Dermis microvascular lymphatic vessel endothelial cell (primary cell): ENCODE results near the gene DDTL. TPM values are rescaled to one million over a fixed set of nuclear protein-coding genes. Genes with fewer than 3 reads are reported as not detected.
"Not testable (repeated sequence)": the region's sequence is repeated elsewhere in the genome, so short reads cannot be mapped to it uniquely, and the experiment has no call there.

Source experiments
- DNase-seq, 2 donors: peaks; one replicate each; pipeline versions ENCODE4 v3.0.0 to v3.0.0-alpha.2; 2010; ENCODE audit warnings: low read depth in 2 of 2
- total RNA-seq: library from RNA; depleted of rRNA; stranded (reverse); fragments of >200 nt; gene quantifications from 2 replicates; pipeline ENCODE4 v1.2.1, GENCODE V29; 2014

Gene DDTL
- total RNA-seq, 1 donor from 2014 or later: 6.2 TPM

- no peak for DNase-seq
Measured at GRCh38 chr22:23970201-23970641, 3.5 kb downstream of the DDTL start.

GRCh38 chr22:23970816-23971486 is 4.3 kb downstream of the DDTL start:
- DNase-seq: no peak

DNA sequence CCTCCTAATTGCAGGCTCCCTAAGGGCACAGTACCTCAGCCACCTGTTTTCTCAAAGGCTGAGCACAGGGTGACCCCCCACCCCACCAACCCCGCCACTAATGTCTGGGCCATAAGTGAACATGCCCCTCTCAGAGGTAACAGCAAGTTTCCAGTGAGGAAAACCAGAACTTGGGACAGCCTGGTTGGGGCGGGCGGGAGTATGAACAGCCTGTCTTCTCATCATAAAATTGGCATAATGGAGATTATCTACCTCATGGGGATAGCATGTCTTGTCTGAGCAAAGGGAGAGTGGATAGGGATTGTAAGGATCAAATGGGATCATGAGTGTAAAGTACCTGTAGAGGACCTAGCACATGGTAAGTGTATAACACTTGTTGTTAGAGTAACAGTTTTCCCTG is 5.2 kb downstream of the DDTL start:
- not testable (repeated sequence) for DNase-seq

DNA sequence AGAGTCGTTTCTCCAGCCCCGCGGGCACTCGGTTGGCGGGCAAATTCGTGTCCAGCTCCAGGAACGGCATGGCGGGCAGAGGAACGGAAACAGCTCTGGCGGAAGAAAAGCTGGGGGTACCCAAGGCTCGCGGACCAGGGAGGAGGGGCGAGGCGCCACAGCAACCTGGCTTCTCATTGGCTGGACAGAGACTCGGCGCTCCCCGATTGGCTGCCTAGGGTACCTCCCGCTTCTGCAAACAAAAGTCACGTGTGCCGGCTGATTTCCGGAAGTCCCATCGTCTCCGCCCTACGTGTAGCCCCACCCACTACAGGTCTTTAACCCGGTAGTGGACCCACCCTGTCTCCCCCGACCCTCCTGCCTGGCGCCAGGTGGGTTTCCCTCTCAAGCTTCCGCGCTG is 7.7 kb downstream of the DDTL start, which contains the start of gene DDT:
Gene DDT (minus strand): TSS at position 97 of the 400 bp plus-strand sequence. CDS start 27 bp downstream, at position 70.
- not testable (repeated sequence) for DNase-seq

DNA sequence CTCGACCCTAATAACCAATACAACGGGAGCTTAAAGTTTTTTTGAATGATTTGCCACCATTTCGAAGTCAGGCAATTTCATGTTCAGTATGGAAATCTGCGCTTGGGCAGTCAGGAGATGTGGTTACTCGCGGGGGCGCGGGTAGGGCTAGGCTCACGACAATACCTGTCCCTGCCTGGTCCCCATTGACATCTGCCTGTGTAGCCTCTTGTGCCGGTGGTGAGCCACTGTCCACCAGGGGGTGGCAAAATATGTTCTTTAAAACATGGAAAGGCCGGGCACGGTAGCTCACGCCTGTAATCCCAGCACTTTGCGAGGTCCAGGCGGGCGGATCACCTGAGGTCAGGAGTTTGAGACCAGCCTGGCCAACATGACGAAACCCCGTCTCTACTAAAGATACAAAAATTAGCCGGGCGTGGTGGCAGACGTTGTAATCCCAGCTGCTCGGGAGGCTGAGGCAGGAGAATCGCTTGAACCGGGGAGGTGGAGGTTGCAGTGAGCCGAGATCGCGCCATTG is 8.2 kb downstream of the DDTL start:
- not testable (repeated sequence) for DNase-seq

DNA sequence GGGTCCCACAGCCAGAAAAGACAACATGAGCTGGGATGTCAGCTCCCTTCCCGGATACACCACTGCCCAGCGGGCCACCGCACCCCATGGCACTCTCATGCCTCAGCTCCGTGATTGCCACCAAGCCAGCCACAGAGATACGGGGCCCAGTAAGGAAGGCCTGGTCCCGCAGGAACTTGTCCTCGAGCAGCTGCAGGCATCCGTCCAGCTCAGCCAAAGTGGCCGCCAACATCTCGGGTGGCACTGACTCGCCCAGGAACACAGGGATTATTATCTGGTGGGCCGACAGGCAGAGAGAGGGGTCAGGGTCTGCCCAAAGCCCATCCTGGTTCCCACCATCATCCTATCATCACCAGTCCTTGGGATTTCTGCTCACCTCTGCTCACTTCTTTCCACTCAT is 10.6 kb downstream of the DDTL start:
- DNase-seq: not testable (repeated sequence)

DNA sequence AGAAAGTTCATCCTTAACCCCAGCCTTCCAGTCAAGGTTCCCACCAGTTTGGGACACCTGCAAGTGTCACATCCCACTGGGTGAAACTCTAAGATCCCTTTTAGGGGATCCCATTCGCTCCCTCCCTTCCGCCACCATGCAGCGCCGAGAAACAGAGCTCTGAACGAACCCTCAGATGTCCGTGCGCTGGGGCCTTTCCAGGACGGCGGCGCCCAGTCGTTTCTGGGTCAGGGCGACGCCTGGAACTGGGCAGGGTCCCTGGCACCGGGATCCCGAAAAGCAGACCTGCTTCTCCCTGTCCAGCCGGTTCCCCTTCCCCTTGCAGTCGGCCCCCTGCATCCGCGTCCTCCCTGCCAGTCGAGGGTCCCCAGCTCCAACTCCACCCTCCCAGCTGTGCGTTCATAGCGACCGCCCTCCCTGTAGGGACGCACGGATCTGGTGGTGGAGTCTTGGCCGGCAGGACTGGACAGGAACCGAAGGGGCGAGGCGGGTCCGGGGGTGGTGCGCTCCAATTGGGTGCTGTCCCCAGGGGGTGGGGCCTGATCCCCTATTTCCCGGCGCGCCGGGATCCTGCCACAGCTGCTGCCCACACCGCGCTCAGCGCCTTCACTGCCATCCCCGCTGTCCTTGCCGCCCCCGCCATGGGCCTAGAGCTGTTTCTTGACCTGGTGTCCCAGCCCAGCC is 13.0 kb downstream of the DDTL start, which contains the start of gene GSTT2:
Gene GSTT2 (plus strand): TSS at position 578 of the 684 bp plus-strand sequence.
- DNase-seq: not testable (repeated sequence)

GRCh38 chr22:23980567-23980966 is 13.9 kb downstream of the DDTL start:
- DNase-seq: not testable (repeated sequence)

GRCh38 chr22:23984430-23984829 is 17.7 kb downstream of the DDTL start:
- peak in 1 of 2 donors; percentile 35 for DNase-seq

GRCh38 chr22:23986089-23986488 is 19.4 kb downstream of the DDTL start:
- not testable (repeated sequence) for DNase-seq

DNA sequence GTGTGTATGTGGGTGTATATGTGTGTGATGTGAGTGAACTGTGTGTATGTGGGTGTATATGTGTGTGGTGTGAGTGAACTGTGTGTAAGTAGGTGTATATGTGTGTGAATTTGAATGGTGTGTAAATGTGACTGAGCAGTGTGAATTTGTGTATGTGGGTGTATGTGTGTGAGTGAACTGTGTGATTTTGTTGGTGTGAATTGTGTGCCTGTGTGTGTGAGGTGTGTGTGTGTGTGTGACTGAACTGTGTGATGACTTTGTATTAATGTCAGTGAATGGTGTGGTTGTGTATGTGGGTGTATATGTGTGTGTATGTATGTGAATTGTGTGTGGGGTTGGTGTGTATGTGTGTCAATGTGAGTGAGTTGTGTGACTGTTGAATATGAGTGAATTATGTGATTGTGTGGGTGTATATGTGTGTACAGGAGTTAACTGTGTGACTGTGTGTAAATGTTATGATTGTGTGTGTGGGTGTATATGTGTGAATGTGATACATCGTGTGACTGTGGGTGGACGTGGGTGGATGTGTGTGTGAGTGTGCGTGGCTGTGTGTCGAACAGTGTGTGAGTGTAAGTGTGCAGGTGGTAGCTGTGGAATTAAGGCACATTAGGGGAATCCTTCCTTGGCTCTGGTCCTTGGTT is 20.0 kb downstream of the DDTL start:
- not testable (repeated sequence) for DNase-seq

DNA sequence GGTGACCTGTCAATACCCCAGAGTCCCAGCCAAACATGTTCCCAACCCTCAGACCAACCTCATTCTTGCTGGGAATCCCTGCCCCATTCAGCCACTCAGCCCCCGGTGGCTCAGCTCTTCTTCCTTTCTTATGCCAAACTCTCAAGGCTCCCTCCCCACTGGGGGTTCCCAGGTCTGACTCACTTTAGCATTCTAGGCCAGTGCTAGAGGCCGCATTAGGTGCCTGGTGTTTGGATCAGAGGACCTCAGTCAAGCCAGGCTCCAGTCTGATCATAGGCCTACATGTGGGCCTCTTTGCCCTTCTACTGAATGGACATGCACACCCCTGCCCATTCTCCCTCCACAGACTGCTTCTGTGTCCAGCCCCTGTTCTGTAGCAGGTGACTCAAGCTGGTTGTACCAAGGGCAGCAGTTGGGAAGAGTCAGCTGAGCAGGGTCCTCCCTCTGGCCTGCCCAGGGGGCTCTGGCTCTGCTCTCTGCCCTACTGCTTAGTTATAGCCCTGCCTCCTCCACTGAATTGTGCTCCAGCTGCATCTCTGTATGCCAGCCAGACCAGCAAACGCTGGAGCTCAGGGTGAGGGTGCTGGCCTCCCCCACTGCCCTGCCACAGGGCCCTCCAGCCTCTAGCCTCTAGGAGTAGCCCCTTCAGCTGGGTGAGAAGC is 23.0 kb downstream of the DDTL start:
- DNase-seq: not testable (repeated sequence)

GRCh38 chr22:23993080-23993479 is 26.4 kb downstream of the DDTL start:
- DNase-seq: not testable (repeated sequence)

DNA sequence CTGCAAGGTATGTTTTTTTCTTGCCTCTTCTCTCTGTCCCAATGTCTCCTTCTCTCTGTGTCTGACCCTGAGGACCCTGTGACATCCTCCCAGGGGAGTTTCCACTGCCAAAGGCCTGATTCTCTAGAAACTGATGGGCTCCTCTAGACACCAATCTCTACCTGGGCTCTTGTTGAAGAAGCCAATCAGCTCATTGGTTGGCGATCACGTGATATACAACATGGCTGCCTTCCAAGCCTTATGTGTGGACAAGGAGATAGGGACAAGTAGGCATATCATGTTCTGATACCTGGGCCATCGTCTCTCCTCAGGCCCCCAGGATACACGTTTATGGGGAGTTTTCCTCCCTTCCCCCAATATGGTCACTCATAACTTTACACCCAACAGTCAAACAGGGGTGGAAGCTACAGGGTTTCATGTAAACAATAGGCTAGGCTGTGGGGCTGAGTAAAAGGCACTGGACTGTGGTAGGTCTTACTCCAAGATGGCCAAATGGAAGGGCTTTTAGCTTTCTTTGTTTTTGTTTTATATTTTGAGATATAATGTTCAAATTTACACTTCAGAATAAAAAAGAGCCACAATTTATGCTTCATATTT is 27.0 kb downstream of the DDTL start:
- DNase-seq: not testable (repeated sequence)

GRCh38 chr22:23997092-23997491 is 30.4 kb downstream of the DDTL start:
- DNase-seq: no peak

DNA sequence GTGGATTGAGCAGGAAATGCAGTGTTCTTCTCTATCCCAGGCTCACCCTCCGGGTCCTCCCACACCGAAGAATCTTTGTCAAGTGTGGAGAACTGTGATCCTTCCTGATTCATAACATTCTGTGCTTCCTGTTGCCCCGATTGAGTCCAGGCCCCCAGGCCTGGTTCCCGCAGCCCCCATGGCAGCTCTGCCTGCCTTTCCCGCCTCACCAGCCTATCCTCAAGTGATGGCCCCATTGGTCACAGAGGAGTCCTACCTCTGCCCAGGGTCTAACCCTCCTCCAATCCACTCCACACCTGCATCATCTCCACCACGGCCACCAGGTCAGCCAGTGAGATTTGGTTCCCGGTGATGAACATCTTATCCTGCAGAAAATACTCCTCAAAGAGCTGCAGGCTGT is 33.1 kb downstream of the DDTL start:
- DNase-seq: not testable (repeated sequence)

DNA sequence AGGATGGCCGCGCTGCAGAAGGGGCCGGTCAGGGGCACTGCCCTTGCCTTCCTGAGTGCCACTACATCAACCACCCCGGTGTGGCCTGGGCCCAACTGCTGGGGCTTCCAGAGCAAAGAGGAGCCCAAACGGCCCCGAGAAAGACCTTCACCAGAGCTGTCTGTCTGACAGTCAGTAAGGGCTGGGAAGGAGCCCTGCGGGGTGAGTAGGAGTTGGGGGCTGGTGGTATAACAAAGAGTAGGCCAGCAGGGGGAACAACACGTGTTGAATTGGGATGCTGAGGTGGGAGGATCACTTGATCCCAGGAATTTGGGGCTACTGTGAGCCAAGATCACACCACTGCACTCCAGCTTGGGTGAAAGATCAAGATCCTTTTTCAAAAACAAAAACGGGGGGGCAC is 34.6 kb downstream of the DDTL start:
- no peak for DNase-seq

- no peak for DNase-seq
Measured at GRCh38 chr22:24002272-24002671, 35.6 kb downstream of the DDTL start.

DNA sequence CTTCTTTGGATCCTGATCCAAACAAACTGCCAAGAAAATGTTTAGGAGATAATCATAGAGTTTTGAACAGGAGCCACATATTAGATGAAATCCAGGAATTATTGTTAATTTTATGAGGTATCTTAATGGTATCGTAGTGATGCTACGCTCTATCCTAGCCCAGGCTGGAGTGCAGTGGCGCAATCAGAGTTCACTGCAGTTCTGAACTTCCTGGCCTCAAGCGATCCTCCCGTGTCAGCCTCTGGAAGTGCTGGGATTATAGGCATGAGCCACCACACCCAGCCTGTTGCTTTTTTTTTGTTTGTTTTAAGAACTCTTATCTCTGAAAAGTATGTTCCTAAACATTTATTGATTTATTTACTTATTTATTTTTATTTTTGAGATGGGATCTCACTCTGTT is 36.2 kb downstream of the DDTL start:
- no peak for DNase-seq

DNA sequence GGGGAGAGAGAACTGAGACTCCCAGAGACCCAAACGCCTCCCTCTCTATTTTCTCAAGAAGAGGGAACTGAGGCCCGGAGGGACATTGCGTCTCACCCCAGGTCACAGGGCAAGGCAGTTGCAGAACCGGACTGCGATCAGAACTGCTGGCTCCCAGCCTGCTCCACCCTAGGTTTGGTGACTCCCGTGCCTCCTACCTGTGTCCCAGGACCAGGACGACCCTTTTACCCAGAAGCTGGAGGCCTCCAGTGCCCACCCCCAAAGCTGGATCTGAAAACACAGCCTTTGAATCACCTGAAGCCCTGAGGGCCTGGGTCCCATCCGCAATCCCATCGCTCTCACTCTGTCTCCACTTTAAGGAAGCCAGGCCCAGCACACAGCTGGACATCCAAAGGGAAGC is 37.2 kb downstream of the DDTL start:
- DNase-seq: no peak

DNA sequence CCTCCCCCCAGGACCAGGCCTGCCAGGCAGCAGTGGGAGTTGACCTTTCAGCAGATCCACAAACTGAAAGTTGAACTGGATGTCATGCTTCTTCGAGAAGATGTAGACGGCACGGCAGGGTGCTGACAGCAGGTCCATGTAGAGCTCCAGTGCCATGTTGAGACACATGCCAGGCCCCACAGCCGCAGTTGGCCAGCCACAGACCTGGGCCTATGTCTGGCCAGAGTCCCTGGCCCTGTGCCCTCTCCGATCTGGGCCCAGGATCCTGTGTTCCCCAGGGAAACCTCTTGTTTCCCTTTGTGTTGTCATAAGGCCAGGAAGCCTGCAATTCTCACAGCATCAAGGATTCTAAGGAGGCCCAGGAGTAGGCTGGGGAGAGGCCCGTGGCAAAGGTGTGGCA is 38.5 kb downstream of the DDTL start, which contains the start of gene GSTT4:
Gene GSTT4 (minus strand): TSS at position 253 of the 400 bp plus-strand sequence. CDS start 97 bp downstream, at position 156.
- no peak for DNase-seq
